Prostate gland (tissue), 2 donors: ENCODE results near the gene ADAMTSL3. TPM values are rescaled to one million over a fixed set of nuclear protein-coding genes. Genes with fewer than 3 reads are reported as not detected.

Experiments
- DNase-seq: peaks from one replicate; pipeline ENCODE4 v3.0.0-alpha.2; 2019; ENCODE audit warnings: low spot score
- H3K27ac ChIP-seq, 2 donors: fragments of 200-600 bp; sonication (generic); 2 replicates each; pipeline ENCODE4 v1.5.1; 2017 to 2019
- H3K27me3 ChIP-seq: fragments of 200-600 bp; sonication (generic); replicated peaks from 2 replicates; pipeline ENCODE4 v1.5.1; 2019; ENCODE audit not compliant: insufficient read depth
- H3K36me3 ChIP-seq, 2 donors: fragments of 200-600 bp; sonication (generic); 1 replicate in 1 of 2; 2 replicates in 1 of 2; pipeline versions ENCODE4 v1.5.1 to v1.8.1; 2017 to 2019
- H3K4me1 ChIP-seq: fragments of 200-600 bp; sonication (generic); replicated peaks from 2 replicates; pipeline ENCODE4 v1.5.1; 2019
- H3K4me3 ChIP-seq, 2 donors: fragments of 200-600 bp; sonication (generic); 2 replicates each; pipeline ENCODE4 v1.5.1; 2017 to 2019
- H3K9me3 ChIP-seq: fragments of 200-600 bp; sonication (generic); 2 replicates; pipeline ENCODE4 v1.5.1; 2017
- CTCF ChIP-seq, 4 experiments: fragments of 200-600 bp in 2 of 4; fragments of 450-650 bp in 2 of 4; sonication (generic) in 2 of 4; IDR thresholded peaks; 1 replicate in 3 of 4; 2 replicates in 1 of 4; pipeline ENCODE4 v1.5.1; 2016 to 2019; ENCODE audit warnings: antibody characterized with exemption in 4 of 4, mild to moderate bottlenecking in 2 of 4, moderate library complexity in 2 of 4
- POLR2A ChIP-seq: fragments of 450-650 bp; IDR thresholded peaks from one replicate; pipeline ENCODE4 v1.6.1; 2016; ENCODE audit warnings: antibody characterized with exemption, mild to moderate bottlenecking
- POLR2AphosphoS5 ChIP-seq: sonication (generic); formaldehyde crosslinking; IDR thresholded peaks from one replicate; pipeline ENCODE4 v1.6.1; 2017; ENCODE audit warnings: antibody characterized with exemption
- WGBS: methylation state at CpG from one replicate; pipeline ENCODE4 v1.1.5; 2018; 5-methylcytosine and 5-hydroxymethylcytosine counted together
- intact Hi-C: fragments of 100-400 bp; cut with DNase I; formaldehyde crosslinking; loops from one replicate; pipeline ENCODE4 v1.14.2; 2022
- total RNA-seq, 2 donors: library from RNA; depleted of rRNA; stranded (reverse); fragments of >200 nt; gene quantifications; one replicate each; pipeline ENCODE4 v1.1.0, GENCODE V29; 2016

ADAMTSL3 gene
- total RNA-seq, 2 donors from 2014 or later: 4.5 to 25.2 TPM

GRCh38 chr15:83893308-83893707, 239.4 kb downstream of the ADAMTSL3 start:
- H3K36me3 ChIP-seq: no peaks in the 10 kb centered on the region
- WGBS: 99% methylated on average over 3 of the region's 3 CpGs
- H3K27ac ChIP-seq: no peak overlapping the region
- intact Hi-C loops: no loop called here
- peaks cover 1% of the 10 kb centered on the region for H3K27me3 ChIP-seq
- no peaks in the 10 kb centered on the region for H3K4me1 ChIP-seq
- no peak overlapping the region for H3K4me3 ChIP-seq
- no peak for TF ChIP-seq CTCF (IDR thresholded peaks at IDR 0.05)
- TF ChIP-seq POLR2AphosphoS5: no peak
- no peak for TF ChIP-seq POLR2A
- H3K9me3 ChIP-seq: no peaks in the 10 kb centered on the region
- DNase-seq: no peak

- WGBS: 95% methylated on average over 2 of the region's 2 CpGs
- intact Hi-C loops: no loop called here
- H3K9me3 ChIP-seq: no peaks in the 10 kb centered on the region
- no peak for TF ChIP-seq CTCF (IDR thresholded peaks at IDR 0.05)
- TF ChIP-seq POLR2A: no peak
- no peak for TF ChIP-seq POLR2AphosphoS5
- H3K4me3 ChIP-seq: no peak overlapping the region
- no peaks in the 10 kb centered on the region for H3K4me1 ChIP-seq
- no peak overlapping the region for H3K27ac ChIP-seq
- no peak for DNase-seq
- H3K27me3 ChIP-seq: no peaks in the 10 kb centered on the region
- H3K36me3 ChIP-seq: no peaks in the 10 kb centered on the region
Measured at GRCh38 chr15:83897037-83897436, 243.1 kb downstream of the ADAMTSL3 start.

- 89% methylated on average over 2 of the region's 2 CpGs for WGBS
- H3K27ac ChIP-seq: no peak overlapping the region
- H3K27me3 ChIP-seq: no peaks in the 10 kb centered on the region
- no peaks in the 10 kb centered on the region for H3K9me3 ChIP-seq
- no peak for DNase-seq
- no peaks in the 10 kb centered on the region for H3K36me3 ChIP-seq
- intact Hi-C loops: no loop called here
- TF ChIP-seq CTCF (IDR thresholded peaks at IDR 0.05): no peak
- no peak for TF ChIP-seq POLR2AphosphoS5
- no peak for TF ChIP-seq POLR2A
- no peaks in the 10 kb centered on the region for H3K4me1 ChIP-seq
- no peak overlapping the region for H3K4me3 ChIP-seq
Measured at GRCh38 chr15:83898361-83898760, 244.4 kb downstream of the ADAMTSL3 start.

GRCh38 chr15:83899670-83900069, 245.7 kb downstream of the ADAMTSL3 start:
- WGBS: 75% methylated on average over 2 of the region's 2 CpGs
- Histone ChIP-seq H3K36me3 (no peaks in the 10 kb centered on the region), H3K9me3 (no peaks in the 10 kb centered on the region), H3K27ac (no peak overlapping the region), H3K4me1 (no peaks in the 10 kb centered on the region), H3K4me3 (no peak overlapping the region), H3K27me3 (no peaks in the 10 kb centered on the region)
- TF ChIP-seq POLR2AphosphoS5 (no peak), POLR2A (no peak), CTCF (IDR thresholded peaks at IDR 0.05) (no peak)
- intact Hi-C loops: loop anchor here (5.0 kb wide), 1 partner anchor 57 kb away; no protein-coding TSS in a partner anchor
- DNase-seq: no peak
